Prostate gland (tissue), 2 donors: ENCODE results near the gene VTI1B.

Experiments used
- CTCF ChIP-seq, 4 experiments: fragments of 200-600 bp in 2 of 4; fragments of 450-650 bp in 2 of 4; sonication (generic) in 2 of 4; IDR thresholded peaks; 1 replicate in 3 of 4; 2 replicates in 1 of 4; pipeline ENCODE4 v1.5.1; 2016 to 2019; ENCODE audit warnings: antibody characterized with exemption in 4 of 4, mild to moderate bottlenecking in 2 of 4, moderate library complexity in 2 of 4
- POLR2A ChIP-seq: fragments of 450-650 bp; IDR thresholded peaks from one replicate; pipeline ENCODE4 v1.6.1; 2016; ENCODE audit warnings: antibody characterized with exemption, mild to moderate bottlenecking
- POLR2AphosphoS5 ChIP-seq: sonication (generic); formaldehyde crosslinking; IDR thresholded peaks from one replicate; pipeline ENCODE4 v1.6.1; 2017; ENCODE audit warnings: antibody characterized with exemption

GRCh38 chr14:67703997-67704396 lies 29.6 kb upstream of the VTI1B start:
- TF ChIP-seq CTCF (IDR thresholded peaks at IDR 0.05) = no peak
- no peak for TF ChIP-seq POLR2AphosphoS5
- TF ChIP-seq POLR2A = no peak
